Nucleus accumbens (tissue), 56 donors: ENCODE measurements around the gene IL1R2.
"Not testable (repeated sequence)": the region's sequence is repeated elsewhere in the genome, so short reads cannot be mapped to it uniquely, and the experiment has no call there.

Experiments used
- DNase-seq, 56 donors: peaks; one replicate each; lab custom pipeline; 2025; lab: John Stamatoyannopoulos, UW

The IL1R2 gene

GRCh38 chr2:102055346-102055990 is 63.7 kb downstream of the IL1R2 start:
- no peak for DNase-seq

- DNase-seq, result no peak
Measured at GRCh38 chr2:102056079-102056581, 64.4 kb downstream of the IL1R2 start.

GRCh38 chr2:102057502-102058292 is 65.9 kb downstream of the IL1R2 start:
- DNase-seq, result no peak

GRCh38 chr2:102058293-102058833 is 66.6 kb downstream of the IL1R2 start:
- no peak for DNase-seq

- no peak for DNase-seq
Measured at GRCh38 chr2:102059151-102059550, 67.4 kb downstream of the IL1R2 start.

- DNase-seq, result peak in 9 of 56 donors; percentile 4 to 34 (median 21)
Measured at GRCh38 chr2:102060047-102060446, 68.3 kb downstream of the IL1R2 start.

GRCh38 chr2:102060792-102061191 is 69.0 kb downstream of the IL1R2 start:
- DNase-seq, result no peak

- no peak for DNase-seq
Measured at GRCh38 chr2:102061286-102061699, 69.5 kb downstream of the IL1R2 start.

- DNase-seq, result no peak
Measured at GRCh38 chr2:102061962-102062795, 70.4 kb downstream of the IL1R2 start.

GRCh38 chr2:102062802-102063201 is 71.0 kb downstream of the IL1R2 start:
- DNase-seq, result no peak

- DNase-seq, result no peak
Measured at GRCh38 chr2:102063487-102063911, 71.7 kb downstream of the IL1R2 start.

GRCh38 chr2:102063941-102064678 is 72.3 kb downstream of the IL1R2 start:
- peak in 7 of 56 donors; percentile 23 to 39 (median 35) for DNase-seq

GRCh38 chr2:102064679-102065674 is 73.2 kb downstream of the IL1R2 start:
- DNase-seq, result no peak

GRCh38 chr2:102065675-102066252 is 74.0 kb downstream of the IL1R2 start:
- DNase-seq, result no peak

GRCh38 chr2:102066554-102066953 is 74.8 kb downstream of the IL1R2 start:
- no peak for DNase-seq

GRCh38 chr2:102068126-102068525 is 76.4 kb downstream of the IL1R2 start:
- not testable (repeated sequence) for DNase-seq

- DNase-seq, result no peak
Measured at GRCh38 chr2:102069311-102069974, 77.7 kb downstream of the IL1R2 start.
